IMR-90 (cell line): ENCODE data around the gene FES. TPM values are rescaled to one million over a fixed set of nuclear protein-coding genes. Genes with fewer than 3 reads are reported as not detected.

Source experiments
- ATAC-seq: fragments of 200-7000 bp; cut with Tn5 transposase; 2 replicates; pipeline ENCODE4 v1.9.1; 2020; ENCODE audit warnings: low read depth, mild to moderate bottlenecking, moderate library complexity
- Bru-seq: library from RNA; stranded (reverse); fragments of 400-500 nt; gene quantifications from one replicate; lab custom pipeline; 2021; lab: Mats Ljungman, UMichigan
- BruChase-seq, 2 experiments: library from RNA; stranded (reverse); fragments of 400-500 nt; gene quantifications; one replicate each; lab custom pipeline; 2021; lab: Mats Ljungman, UMichigan
- BruUV-seq: library from RNA; stranded (reverse); fragments of 400-500 nt; replicated peaks from 2 replicates; lab custom pipeline; 2021; lab: Mats Ljungman, UMichigan
- CTCF ChIA-PET: fragments of 300-600 bp; formaldehyde crosslinking; extraction: SDS; loops from one replicate; lab custom pipeline; 2021; ENCODE audit warnings: antibody characterized with exemption; lab: Yijun Ruan, JAX
- POLR2A ChIA-PET: fragments of 300-600 bp; sonication (Branson Sonifier 250); formaldehyde crosslinking; loops from one replicate; lab custom pipeline; 2022; ENCODE audit warnings: antibody characterized with exemption; ENCODE audit not compliant: unreplicated experiment; lab: Charles Lee
- DNase-seq: peaks from one replicate; pipeline ENCODE4 v3.0.0; 2013
- H2AFZ ChIP-seq: replicated peaks from 2 replicates; pipeline ENCODE3; 2013; ENCODE audit warnings: low read length, mild to moderate bottlenecking; ENCODE audit not compliant: poor library complexity
- H2AK5ac ChIP-seq: 2 replicates; pipeline ENCODE4 v1.6.1; 2013; ENCODE audit warnings: low read depth, low read length, inconsistent platforms
- H2AK9ac ChIP-seq: replicated peaks from 2 replicates; pipeline ENCODE3; 2013; ENCODE audit warnings: mild to moderate bottlenecking, low read depth, low read length, moderate library complexity; ENCODE audit not compliant: poor library complexity
- H2BK120ac ChIP-seq: 2 replicates; pipeline ENCODE4 v1.6.1; 2013; ENCODE audit warnings: low read depth, low read length, inconsistent platforms
- H2BK15ac ChIP-seq: 3 replicates; pipeline ENCODE4 v1.6.1; 2013; ENCODE audit warnings: low read depth, low read length, inconsistent platforms
- H2BK20ac ChIP-seq: 2 replicates; pipeline ENCODE4 v1.6.1; 2013; ENCODE audit warnings: low read depth, mild to moderate bottlenecking, inconsistent platforms, low read length, moderate library complexity
- H2BK5ac ChIP-seq: 2 replicates; pipeline ENCODE4 v1.6.1; 2013; ENCODE audit warnings: mild to moderate bottlenecking, low read depth, low read length, inconsistent platforms; ENCODE audit not compliant: poor library complexity, severe bottlenecking
- H3K14ac ChIP-seq: replicated peaks from 2 replicates; pipeline ENCODE4 v1.6.1; 2013; ENCODE audit warnings: low read depth, low read length, inconsistent platforms
- H3K18ac ChIP-seq: 2 replicates; pipeline ENCODE4 v1.6.1; 2013; ENCODE audit warnings: low read depth, low read length, control low read depth
- H3K23ac ChIP-seq: 2 replicates; pipeline ENCODE4 v1.6.1; 2013; ENCODE audit warnings: low read depth, low read length, inconsistent platforms
- H3K27ac ChIP-seq: 2 replicates; pipeline ENCODE4 v1.5.1; 2013; ENCODE audit warnings: mild to moderate bottlenecking, control low read depth, low read length; ENCODE audit not compliant: insufficient read depth
- H3K27me3 ChIP-seq: 2 replicates; pipeline ENCODE4 v1.6.1; 2013; ENCODE audit warnings: low read length; ENCODE audit not compliant: control insufficient read depth, insufficient read depth
- H3K36me3 ChIP-seq: 2 replicates; pipeline ENCODE4 v1.6.1; 2013; ENCODE audit warnings: low read length, mixed read lengths; ENCODE audit not compliant: control insufficient read depth, insufficient read depth
- H3K4ac ChIP-seq: 2 replicates; pipeline ENCODE4 v1.6.1; 2013; ENCODE audit warnings: low read depth, low read length, inconsistent platforms
- H3K4me1 ChIP-seq: 2 replicates; pipeline ENCODE4 v1.6.1; 2013; ENCODE audit warnings: low read length, mixed read lengths; ENCODE audit not compliant: control insufficient read depth, insufficient read depth
- H3K4me2 ChIP-seq: 2 replicates; pipeline ENCODE4 v1.6.1; 2013; ENCODE audit warnings: low read depth, mild to moderate bottlenecking, control low read depth, low read length, moderate library complexity
- H3K4me3 ChIP-seq: 2 replicates; pipeline ENCODE4 v1.5.1; 2013; ENCODE audit warnings: low read depth, mild to moderate bottlenecking, control low read depth, low read length, moderate library complexity; ENCODE audit not compliant: insufficient read depth
- H3K56ac ChIP-seq: 2 replicates; pipeline ENCODE4 v1.6.1; 2013; ENCODE audit warnings: low read length, inconsistent platforms; ENCODE audit not compliant: insufficient read depth; ENCODE audit errors: extremely low read depth
- H3K79me1 ChIP-seq, 2 experiments: 2 replicates each; pipeline ENCODE4 v1.6.1; 2013; ENCODE audit warnings: low read length in 2 of 2, inconsistent platforms in 1 of 2, low read depth in 1 of 2
- H3K9ac ChIP-seq: 2 replicates; pipeline ENCODE4 v1.6.1; 2013; ENCODE audit warnings: low read depth, low read length, control low read depth
- H3K9me1 ChIP-seq: 2 replicates; pipeline ENCODE4 v1.6.1; 2013; ENCODE audit warnings: low read length, inconsistent platforms; ENCODE audit not compliant: insufficient read depth
- H3K9me3 ChIP-seq: 2 replicates; pipeline ENCODE4 v1.6.1; 2013; ENCODE audit warnings: low read length; ENCODE audit not compliant: control insufficient read depth, insufficient read depth
- H4K20me1 ChIP-seq: 2 replicates; pipeline ENCODE4 v1.6.1; 2013; ENCODE audit warnings: low read length, inconsistent platforms; ENCODE audit not compliant: insufficient read depth
- H4K5ac ChIP-seq: 2 replicates; pipeline ENCODE4 v1.6.1; 2013; ENCODE audit warnings: mild to moderate bottlenecking, low read depth, low read length, control low read depth
- H4K8ac ChIP-seq, 2 experiments: 2 replicates each; pipeline ENCODE4 v1.6.1; 2013; ENCODE audit warnings: low read depth in 2 of 2, low read length in 2 of 2, control low read depth in 1 of 2, inconsistent platforms in 1 of 2
- H4K91ac ChIP-seq: 2 replicates; pipeline ENCODE4 v1.6.1; 2013; ENCODE audit warnings: low read depth, low read length, inconsistent platforms; ENCODE audit not compliant: insufficient read depth
- NFE2L2 ChIP-seq: fragments of 150-350 bp; IDR thresholded peaks from 2 replicates; pipeline ENCODE4 v1.6.1; 2016; ENCODE audit warnings: low read depth, mild to moderate bottlenecking, low read length
- RAD21 ChIP-seq: IDR thresholded peaks from 2 replicates; pipeline ENCODE4 v1.6.1; 2012; ENCODE audit warnings: low read length, improper control_type of control experiment
- WGBS, 2 experiments: methylation state at CpG; one replicate each; pipeline versions ENCODE4 v1.1.5 to v1.1.7; 2013; ENCODE audit warnings: missing lambda C conversion rate in 2 of 2; ENCODE audit not compliant: insufficient read length in 1 of 2; ENCODE audit errors: extremely low coverage in 2 of 2; 5-methylcytosine and 5-hydroxymethylcytosine counted together
- dilution Hi-C: fragments of 300-500 bp; cut with HindIII; formaldehyde crosslinking; loops from one replicate; pipeline ENCODE4 v1.14.3; 2018; ENCODE audit warnings: low sequenced_read_pairs; ENCODE audit not compliant: unreplicated experiment
- in situ Hi-C: fragments of 300-500 bp; cut with MboI; formaldehyde crosslinking; loops from 3 replicates; pipeline ENCODE4 v1.14.3; 2019; ENCODE audit warnings: low sequenced_read_pairs, inconsistent platforms, mixed read lengths
- intact Hi-C: fragments of 100-400 bp; cut with micrococcal nuclease; formaldehyde crosslinking; loops from 2 replicates; pipeline ENCODE4 v1.10.0; 2022
- long read RNA-seq: library from polyadenylated mRNA; unstranded; transcript quantifications from one replicate; pipeline ENCODE4 v2.0.0, GENCODE V29; 2021; ENCODE audit not compliant: unreplicated experiment
- polyA plus RNA-seq, 3 experiments: library from polyadenylated mRNA; depleted of rRNA; stranded (reverse); fragments of >200 nt; gene quantifications; 2 replicates each; pipeline ENCODE4 v1.2.3, GENCODE V29; 2012; ENCODE audit warnings: low replicate concordance in 1 of 3
- total RNA-seq: library from RNA; depleted of rRNA; stranded (reverse); fragments of >200 nt; gene quantifications from 2 replicates; pipeline ENCODE4 v1.2.3, GENCODE V29; 2012; rRNA removed

The FES gene
- total RNA-seq, result 9.7 and 11.7 TPM in 2 replicates
- polyA plus RNA-seq (2012; rRNA removed), result 10.5 and 12.5 TPM in 2 replicates
- polyA plus RNA-seq (2012; cell fraction: cytosol; rRNA removed), result 7.8 and 7.9 TPM in 2 replicates
- 61.9 and 147 TPM in 2 replicates for polyA plus RNA-seq (2012; cell fraction: nucleus; rRNA removed; ENCODE audit: low replicate concordance)
- Bru-seq, nascent RNA, result percentile 38 among the genes with signal in this experiment
- BruChase-seq, experiment 1, labeled RNA remaining after a 6-hour chase, result percentile 40 among the genes with signal in this experiment
- percentile 37 among the genes with signal in this experiment for BruChase-seq, experiment 2, labeled RNA remaining after a 2-hour chase
- long read RNA-seq, transcript FES-201 (19 exons, 2,829 nt), result major isoform, 9 of 20 reads
- long read RNA-seq, partial matches to known transcripts, result 2 of 20 reads
- long read RNA-seq, other reads (novel, unspliced or antisense), result 9 of 20 reads

GRCh38 chr15:90883976-90884718 lies at the start of gene FES:
FES (plus strand) TSS chr15:90884504; CDS start chr15:90885046, 542 bp downstream.
- Histone ChIP-seq H4K91ac (peak within 1 kb of the TSS; percentile 85), H3K9me1 (no peaks in the 10 kb centered on the region), H4K20me1 (no peaks in the 10 kb centered on the region), H2BK20ac (no peak within 1 kb of the TSS), H3K36me3 (peaks cover 29% of the 10 kb centered on the region; the same call in 1 of the 2 replicates), H3K9ac (peak within 1 kb of the TSS; percentile 82), H3K27ac (peak within 1 kb of the TSS; percentile 75), H3K18ac (peak within 1 kb of the TSS; percentile 45; the same call in 1 of the 2 replicates), H3K4ac (peak within 1 kb of the TSS; percentile 82), H3K14ac (peak within 1 kb of the TSS; percentile 78), H2AK5ac (peak within 1 kb of the TSS; percentile 91; the same call in 1 of the 2 replicates), H3K27me3 (no peaks in the 10 kb centered on the region), H2BK120ac (peak within 1 kb of the TSS; percentile 6; the same call in 1 of the 2 replicates), H3K9me3 (no peaks in the 10 kb centered on the region), H3K23ac (peak within 1 kb of the TSS; percentile 83), H3K79me1 (peaks cover 9 to 16% of the 10 kb centered on the region in 2 experiments; a peak in 3 of 4 replicates), H2BK15ac (no peak within 1 kb of the TSS), H3K4me1 (peaks cover 16% of the 10 kb centered on the region), H3K56ac (no peak within 1 kb of the TSS; the same call in 1 of the 2 replicates), H4K5ac (peak within 1 kb of the TSS; percentile 85), H2AFZ (peak within 1 kb of the TSS; percentile 98), H3K4me3 (peak within 1 kb of the TSS; percentile 48), H2BK5ac (peak within 1 kb of the TSS; percentile 21), H2AK9ac (peak within 1 kb of the TSS; percentile 70), H3K4me2 (peak within 1 kb of the TSS; percentile 74), H4K8ac (peak within 1 kb of the TSS; percentile 93 to 99)
- dilution Hi-C loops, result no loop called here
- CTCF ChIA-PET, result interaction anchor here (0.6 kb wide), 1 partner anchor 21 kb away, joined by 5 read pairs; no protein-coding TSS in a partner anchor
- intact Hi-C loops, result no loop called here
- BruUV-seq, result no TSS peak
- in situ Hi-C loops, result loop anchor here (10.0 to 25.0 kb wide), 2 partner anchors 389 to 572 kb away; no protein-coding TSS in a partner anchor
- TF ChIP-seq NFE2L2 (no peak), RAD21 (0 out of 2 replicates have a peak, but pooled peaks have one; percentile 1)
- peak; percentile 46 for DNase-seq
- WGBS, 2 experiments, result 10% methylated on average over 17 of the region's 58 CpGs; no CpG with 5 or more reads in 1 of the 2 experiments
- POLR2A ChIA-PET, result interaction anchor here (0.7 kb wide), 1 partner anchor 44 kb away, joined by 8 read pairs; no protein-coding TSS in a partner anchor
- ATAC-seq, result peak; percentile 69
